ENCODE results near the gene PSMF1.

Gene PSMF1

DNA sequence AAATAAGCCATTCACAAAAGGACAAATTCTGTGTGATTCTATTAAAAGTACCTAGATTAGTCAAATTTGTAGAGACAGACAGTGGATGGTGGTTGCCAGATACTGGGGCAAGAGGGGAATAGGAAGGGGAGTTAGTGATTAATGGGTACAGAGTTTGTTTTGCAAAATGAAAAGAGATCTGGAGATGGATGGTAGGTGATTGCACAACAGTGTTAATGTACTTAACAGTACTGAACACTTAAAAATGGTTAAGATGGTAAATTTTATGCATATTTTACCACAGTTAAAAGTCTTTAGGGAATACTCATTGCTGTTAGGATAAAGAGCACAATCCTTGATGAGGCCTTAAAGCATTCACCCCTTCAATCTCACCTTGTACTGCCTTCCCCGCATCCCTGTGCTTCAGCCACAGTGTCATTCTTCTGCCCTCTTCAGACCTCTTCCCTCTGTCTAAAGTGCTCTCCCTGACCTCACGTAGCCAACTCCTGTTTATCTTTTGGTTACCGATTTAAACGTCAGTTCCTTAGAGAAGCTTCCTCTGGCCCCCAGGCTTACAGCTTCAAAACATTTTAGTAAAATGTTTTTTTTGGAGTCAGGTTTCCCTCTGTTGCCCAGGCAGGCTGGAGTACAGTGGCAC, 11.8 kb downstream of the PSMF1 start:
- H3F3A ChIP-seq (ENCODE audit: insufficient read depth, low read length), result no peaks in the 10 kb centered on the region
- no peaks in the 10 kb centered on the region for H3K9me3 ChIP-seq (ENCODE audit: low read length)
- no peaks in the 10 kb centered on the region for H3K27me3 ChIP-seq (ENCODE audit: insufficient read depth, low read length)
- no peaks in the 10 kb centered on the region for H3K9me2 ChIP-seq (ENCODE audit: low read depth, low read length)
- no peak overlapping the region for H3K9ac ChIP-seq (ENCODE audit: low read length)
- H3K79me2 ChIP-seq (ENCODE audit: insufficient read depth, low read length), result 0 out of 2 replicates have a peak, but pooled peaks cover 3% of the 10 kb centered on the region
- H3K4me1 ChIP-seq (ENCODE audit: insufficient read depth, low read length, severe bottlenecking), result peaks cover 4% of the 10 kb centered on the region
- H3K4me2 ChIP-seq (ENCODE audit: low read length), result no peak overlapping the region
- TF ChIP-seq, protein P1, sequence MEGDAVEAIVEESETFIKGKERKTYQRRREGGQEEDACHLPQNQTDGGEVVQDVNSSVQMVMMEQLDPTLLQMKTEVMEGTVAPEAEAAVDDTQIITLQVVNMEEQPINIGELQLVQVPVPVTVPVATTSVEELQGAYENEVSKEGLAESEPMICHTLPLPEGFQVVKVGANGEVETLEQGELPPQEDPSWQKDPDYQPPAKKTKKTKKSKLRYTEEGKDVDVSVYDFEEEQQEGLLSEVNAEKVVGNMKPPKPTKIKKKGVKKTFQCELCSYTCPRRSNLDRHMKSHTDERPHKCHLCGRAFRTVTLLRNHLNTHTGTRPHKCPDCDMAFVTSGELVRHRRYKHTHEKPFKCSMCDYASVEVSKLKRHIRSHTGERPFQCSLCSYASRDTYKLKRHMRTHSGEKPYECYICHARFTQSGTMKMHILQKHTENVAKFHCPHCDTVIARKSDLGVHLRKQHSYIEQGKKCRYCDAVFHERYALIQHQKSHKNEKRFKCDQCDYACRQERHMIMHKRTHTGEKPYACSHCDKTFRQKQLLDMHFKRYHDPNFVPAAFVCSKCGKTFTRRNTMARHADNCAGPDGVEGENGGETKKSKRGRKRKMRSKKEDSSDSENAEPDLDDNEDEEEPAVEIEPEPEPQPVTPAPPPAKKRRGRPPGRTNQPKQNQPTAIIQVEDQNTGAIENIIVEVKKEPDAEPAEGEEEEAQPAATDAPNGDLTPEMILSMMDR (IDR thresholded peaks at IDR 0.05; ENCODE audit: low read length), result no peak
- no peak for TF ChIP-seq EZH2 (IDR thresholded peaks at IDR 0.05; ENCODE audit: borderline replicate concordance, low read length)
- no peaks in the 10 kb centered on the region for H4K20me1 ChIP-seq (ENCODE audit: insufficient read depth, low read length)
- H3K27ac ChIP-seq (ENCODE audit: low read depth, low read length, poor library complexity, severe bottlenecking), result no peak overlapping the region
- peaks cover 95% of the 10 kb centered on the region for H3K36me3 ChIP-seq (ENCODE audit: insufficient read depth, low read length)
- no peak overlapping the region for H2AFZ ChIP-seq (ENCODE audit: low read length)
- no peak overlapping the region for H3K4me3 ChIP-seq (ENCODE audit: low read depth, low read length, poor library complexity, severe bottlenecking)

DNA sequence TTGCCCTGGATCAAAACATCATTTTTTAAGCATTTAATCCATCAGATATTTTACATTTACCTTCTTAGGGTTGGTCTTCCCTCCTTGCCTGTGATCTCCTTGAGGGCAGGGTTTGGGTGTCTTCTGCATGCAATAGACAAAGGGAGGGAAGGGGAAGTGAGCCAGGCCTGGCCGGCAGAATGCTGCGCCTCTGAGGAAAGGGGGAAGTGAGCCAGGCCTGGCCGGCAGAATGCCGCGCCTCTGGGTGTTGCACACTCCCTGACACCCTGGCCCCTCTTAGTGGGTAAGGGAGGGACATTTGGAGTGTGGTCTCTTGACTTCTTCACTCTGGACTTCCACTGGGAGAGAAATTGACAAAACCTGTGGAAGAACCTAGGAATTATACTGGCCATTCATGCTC, 12.4 kb downstream of the PSMF1 start:
- H3K27me3 ChIP-seq (ENCODE audit: insufficient read depth, low read length), result no peaks in the 10 kb centered on the region
- peaks cover 95% of the 10 kb centered on the region for H3K36me3 ChIP-seq (ENCODE audit: insufficient read depth, low read length)
- H3K9me3 ChIP-seq (ENCODE audit: low read length), result no peaks in the 10 kb centered on the region
- H3K4me1 ChIP-seq (ENCODE audit: insufficient read depth, low read length, severe bottlenecking), result peaks cover 4% of the 10 kb centered on the region
- no peaks in the 10 kb centered on the region for H3K9me2 ChIP-seq (ENCODE audit: low read depth, low read length)
- no peak overlapping the region for H2AFZ ChIP-seq (ENCODE audit: low read length)
- no peaks in the 10 kb centered on the region for H3F3A ChIP-seq (ENCODE audit: insufficient read depth, low read length)
- H4K20me1 ChIP-seq (ENCODE audit: insufficient read depth, low read length), result no peaks in the 10 kb centered on the region
- no peak overlapping the region for H3K4me2 ChIP-seq (ENCODE audit: low read length)
- H3K27ac ChIP-seq (ENCODE audit: low read depth, low read length, poor library complexity, severe bottlenecking), result no peak overlapping the region
- TF ChIP-seq, protein P1 (IDR thresholded peaks at IDR 0.05; ENCODE audit: low read length), result no peak
- TF ChIP-seq EZH2 (IDR thresholded peaks at IDR 0.05; ENCODE audit: borderline replicate concordance, low read length), result no peak
- H3K4me3 ChIP-seq (ENCODE audit: low read depth, low read length, poor library complexity, severe bottlenecking), result no peak overlapping the region
- H3K9ac ChIP-seq (ENCODE audit: low read length), result no peak overlapping the region
- 0 out of 2 replicates have a peak, but pooled peaks cover 3% of the 10 kb centered on the region for H3K79me2 ChIP-seq (ENCODE audit: insufficient read depth, low read length)

DNA sequence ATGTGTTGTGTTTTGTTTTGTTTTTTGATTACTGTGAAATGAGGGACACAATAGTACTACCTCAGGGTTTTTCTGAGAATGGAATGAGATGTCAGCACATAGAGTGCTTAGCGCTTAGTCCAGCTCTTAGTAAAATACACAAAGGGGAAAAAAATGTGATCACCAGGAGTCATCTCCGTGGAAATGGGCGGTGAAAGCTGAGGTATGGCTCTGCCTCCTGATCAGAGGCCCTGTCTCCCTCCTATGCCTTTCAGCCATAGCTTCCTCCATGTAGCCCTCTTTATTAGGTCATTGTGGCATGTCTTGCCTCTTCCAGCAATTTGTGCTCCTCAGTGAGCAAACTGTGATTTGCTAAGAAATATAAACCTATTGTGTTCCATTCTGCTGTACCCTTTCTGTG, 13.0 kb downstream of the PSMF1 start:
- H3F3A ChIP-seq (ENCODE audit: insufficient read depth, low read length), result no peaks in the 10 kb centered on the region
- H2AFZ ChIP-seq (ENCODE audit: low read length), result no peak overlapping the region
- no peak for TF ChIP-seq EZH2 (IDR thresholded peaks at IDR 0.05; ENCODE audit: borderline replicate concordance, low read length)
- TF ChIP-seq, protein P1 (IDR thresholded peaks at IDR 0.05; ENCODE audit: low read length), result no peak
- H3K36me3 ChIP-seq (ENCODE audit: insufficient read depth, low read length), result peaks cover 96% of the 10 kb centered on the region
- no peak overlapping the region for H3K27ac ChIP-seq (ENCODE audit: low read depth, low read length, poor library complexity, severe bottlenecking)
- peaks cover 4% of the 10 kb centered on the region for H3K4me1 ChIP-seq (ENCODE audit: insufficient read depth, low read length, severe bottlenecking)
- no peak overlapping the region for H3K4me3 ChIP-seq (ENCODE audit: low read depth, low read length, poor library complexity, severe bottlenecking)
- no peaks in the 10 kb centered on the region for H3K9me2 ChIP-seq (ENCODE audit: low read depth, low read length)
- H3K27me3 ChIP-seq (ENCODE audit: insufficient read depth, low read length), result no peaks in the 10 kb centered on the region
- H3K4me2 ChIP-seq (ENCODE audit: low read length), result no peak overlapping the region
- H4K20me1 ChIP-seq (ENCODE audit: insufficient read depth, low read length), result no peaks in the 10 kb centered on the region
- 0 out of 2 replicates have a peak, but pooled peaks cover 3% of the 10 kb centered on the region for H3K79me2 ChIP-seq (ENCODE audit: insufficient read depth, low read length)
- H3K9ac ChIP-seq (ENCODE audit: low read length), result no peak overlapping the region
- no peaks in the 10 kb centered on the region for H3K9me3 ChIP-seq (ENCODE audit: low read length)

Data from OCI-LY1 (cell line).